TTC549 (cell line): ENCODE results near the gene PGAP3.

Experiments used
- FAIRE-seq: peaks from 2 replicates; lab custom pipeline; 2012; peaks lifted over from hg19 to GRCh38; lab: Jason Lieb, UNC

The PGAP3 gene

DNA sequence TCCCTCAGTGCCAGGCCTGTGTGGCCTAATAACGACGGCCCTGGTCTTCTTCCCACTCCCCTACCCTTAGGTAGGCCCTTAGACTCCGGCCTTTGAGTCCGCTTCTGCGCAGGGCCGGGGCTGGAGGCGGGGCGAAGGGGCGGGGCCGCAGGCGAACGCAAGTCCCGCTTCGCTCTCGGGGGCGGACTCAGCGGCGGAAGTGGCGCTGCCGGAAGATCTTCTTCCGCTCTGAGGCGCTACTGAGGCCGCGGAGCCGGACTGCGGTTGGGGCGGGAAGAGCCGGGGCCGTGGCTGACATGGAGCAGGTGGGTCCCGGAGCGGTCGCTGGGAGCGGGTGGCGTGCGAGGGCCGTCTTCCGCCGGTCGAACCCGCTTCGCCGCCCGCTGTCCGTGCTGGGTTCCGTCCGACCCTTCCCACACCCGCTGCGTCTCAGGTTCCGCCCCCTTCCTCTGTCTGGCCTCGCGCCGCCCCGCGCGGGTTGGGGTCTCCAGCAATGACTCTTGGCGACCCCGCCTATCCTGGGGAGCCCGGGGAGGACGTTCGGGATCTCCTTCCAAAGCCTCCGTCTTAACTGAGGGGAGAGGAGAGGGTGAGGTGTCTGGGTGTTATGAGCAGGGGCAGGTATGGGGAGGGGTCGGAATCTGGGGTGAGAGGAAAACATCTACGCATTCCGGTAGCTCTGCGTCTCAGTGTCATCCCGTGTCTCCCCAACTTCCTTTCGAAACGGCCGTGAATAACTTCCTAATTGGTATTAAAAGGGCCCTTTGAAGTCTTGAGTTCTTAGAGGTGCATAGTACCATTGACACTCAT is 50.7 kb downstream of the PGAP3 start, which contains the start of gene STARD3:
STARD3 (plus strand) TSS at position 218 of the 810 bp plus-strand sequence. CDS start 16,388 bp downstream, outside the sequence.
- no peak for FAIRE-seq

DNA sequence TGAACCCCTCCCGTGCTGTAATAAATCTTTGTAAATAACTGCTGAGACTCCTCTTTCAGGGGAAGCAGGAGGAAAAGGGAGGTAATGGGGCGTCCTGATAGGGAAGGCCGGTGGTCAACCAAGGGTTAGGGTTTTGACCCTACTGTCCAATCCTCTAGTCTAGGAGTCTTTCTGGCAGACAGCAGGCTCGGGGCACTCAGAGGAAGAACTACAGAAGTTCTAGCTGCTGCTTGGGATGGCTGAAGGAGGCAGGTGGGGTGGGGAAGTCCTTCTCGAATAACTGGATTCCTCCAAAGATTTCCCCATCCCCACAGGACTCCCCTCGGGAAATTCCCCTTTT is 51.3 kb downstream of the PGAP3 start:
- no peak for FAIRE-seq

DNA sequence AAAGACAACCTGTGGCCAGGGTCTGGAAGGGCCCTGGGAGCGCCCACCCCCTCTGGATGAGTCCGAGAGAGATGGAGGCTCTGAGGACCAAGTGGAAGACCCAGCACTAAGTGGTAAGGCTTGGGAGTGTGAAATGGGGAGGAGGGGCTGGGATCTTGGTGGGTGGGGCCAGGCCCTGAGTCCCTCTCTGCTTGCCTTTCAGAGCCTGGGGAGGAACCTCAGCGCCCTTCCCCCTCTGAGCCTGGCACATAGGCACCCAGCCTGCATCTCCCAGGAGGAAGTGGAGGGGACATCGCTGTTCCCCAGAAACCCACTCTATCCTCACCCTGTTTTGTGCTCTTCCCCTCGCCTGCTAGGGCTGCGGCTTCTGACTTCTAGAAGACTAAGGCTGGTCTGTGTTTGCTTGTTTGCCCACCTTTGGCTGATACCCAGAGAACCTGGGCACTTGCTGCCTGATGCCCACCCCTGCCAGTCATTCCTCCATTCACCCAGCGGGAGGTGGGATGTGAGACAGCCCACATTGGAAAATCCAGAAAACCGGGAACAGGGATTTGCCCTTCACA is 52.2 kb downstream of the PGAP3 start:
- FAIRE-seq: no peak

DNA sequence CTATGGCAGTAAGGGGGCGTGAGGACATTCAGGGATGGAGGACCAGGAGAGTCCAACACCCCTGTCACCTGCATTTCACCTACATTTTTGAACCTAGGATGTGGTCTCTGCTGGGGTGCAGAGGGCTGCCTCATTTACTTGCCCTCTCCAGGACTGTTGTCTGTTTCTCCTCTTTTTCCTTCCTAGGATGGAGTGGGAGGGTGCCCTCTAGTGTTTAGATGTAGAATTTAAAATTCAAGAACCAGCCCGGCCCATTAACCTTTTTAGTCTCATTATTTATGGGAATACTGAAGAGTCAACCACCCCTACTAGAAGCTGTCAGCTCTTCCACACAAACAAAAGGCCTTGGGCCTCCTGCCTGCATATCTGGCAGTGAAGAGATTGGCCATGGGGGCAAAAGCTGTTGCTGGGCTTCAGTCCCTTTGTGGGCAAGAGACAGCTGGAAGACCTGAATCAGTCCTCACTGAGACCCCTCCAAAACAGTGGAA is 53.4 kb downstream of the PGAP3 start:
- no peak for FAIRE-seq

DNA sequence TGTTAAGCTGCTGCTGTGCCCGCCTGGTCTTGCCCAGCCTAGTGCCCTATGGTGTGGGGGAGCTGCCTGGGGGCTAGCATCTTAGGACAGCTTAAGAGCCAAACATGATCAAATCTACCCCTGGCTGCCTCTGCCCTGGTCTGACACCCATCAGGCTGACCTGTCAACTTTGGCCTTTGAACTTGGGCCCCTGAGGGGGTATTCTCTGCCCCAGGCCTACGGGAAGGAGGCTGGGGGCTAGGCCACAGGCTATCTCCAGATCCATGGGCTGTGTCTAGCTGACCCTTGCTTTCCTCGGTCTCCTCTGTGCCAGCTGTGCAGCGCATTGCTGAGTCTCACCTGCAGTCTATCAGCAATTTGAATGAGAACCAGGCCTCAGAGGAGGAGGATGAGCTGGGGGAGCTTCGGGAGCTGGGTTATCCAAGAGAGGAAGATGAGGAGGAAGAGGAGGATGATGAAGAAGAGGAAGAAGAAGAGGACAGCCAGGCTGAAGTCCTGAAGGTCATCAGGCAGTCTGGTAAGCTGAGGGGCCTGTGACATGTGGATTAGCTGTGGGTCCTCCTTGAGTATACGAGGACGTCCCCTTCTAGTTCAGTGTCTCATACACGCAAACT is 54.2 kb downstream of the PGAP3 start:
- FAIRE-seq: no peak

DNA sequence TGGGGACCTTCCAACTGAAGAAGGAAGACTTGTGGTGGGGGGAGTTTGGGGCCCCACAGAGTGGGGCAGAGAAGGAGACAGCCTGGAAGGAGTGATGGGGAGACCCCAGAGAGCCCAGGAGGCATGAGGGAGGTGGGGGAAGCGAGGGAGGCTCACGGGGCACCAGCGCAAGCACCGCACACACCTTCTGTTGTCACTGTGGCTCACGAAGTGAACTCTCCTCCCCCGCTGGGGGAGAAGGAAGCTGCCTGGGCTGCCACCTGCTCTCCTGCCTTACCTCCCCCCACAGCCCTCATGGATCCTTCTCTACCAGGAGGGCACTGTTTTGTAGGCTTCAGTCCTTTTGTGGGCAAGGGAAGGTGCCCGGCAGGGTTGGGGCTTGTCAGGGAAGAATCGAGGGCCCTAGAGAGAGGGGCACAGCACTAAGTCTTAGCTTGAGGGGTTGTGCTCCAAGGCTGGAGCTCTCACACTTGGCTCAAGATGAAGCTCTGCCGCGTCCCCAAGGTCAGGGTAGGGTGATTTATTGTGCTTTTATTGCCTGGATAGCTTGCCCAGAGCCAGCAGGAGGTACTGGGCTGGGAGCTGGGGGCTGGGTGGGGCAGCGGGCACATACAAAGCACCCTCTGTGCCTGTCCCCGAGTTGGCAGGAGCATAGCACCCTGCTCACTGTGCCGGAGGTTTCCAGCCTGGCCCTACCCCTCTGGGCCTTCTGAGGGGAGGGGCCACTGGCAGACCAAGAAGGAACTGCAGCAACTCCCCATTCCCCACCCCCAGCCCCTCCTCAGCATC is 55.5 kb downstream of the PGAP3 start:
- no peak for FAIRE-seq

DNA sequence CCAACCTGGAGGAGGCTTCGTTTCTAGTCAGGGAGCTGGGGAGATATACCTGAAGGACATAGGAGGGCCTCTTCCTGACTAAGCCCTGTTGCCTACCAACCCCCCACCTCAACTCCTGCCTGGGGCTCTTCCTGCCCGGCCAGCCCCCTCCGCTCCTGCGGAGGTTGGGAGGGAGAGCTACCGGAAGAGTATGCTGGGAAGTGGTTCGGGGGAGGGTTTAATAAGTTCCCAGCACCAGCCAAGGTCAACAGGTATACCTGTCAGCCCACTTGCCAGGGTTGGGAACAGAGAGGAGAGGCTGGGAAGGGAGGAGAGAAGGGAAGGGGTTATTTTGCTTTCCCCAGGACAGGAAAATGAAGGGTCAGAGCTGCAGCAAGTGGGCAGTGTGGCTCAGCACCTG is 56.5 kb downstream of the PGAP3 start:
- no peak for FAIRE-seq

DNA sequence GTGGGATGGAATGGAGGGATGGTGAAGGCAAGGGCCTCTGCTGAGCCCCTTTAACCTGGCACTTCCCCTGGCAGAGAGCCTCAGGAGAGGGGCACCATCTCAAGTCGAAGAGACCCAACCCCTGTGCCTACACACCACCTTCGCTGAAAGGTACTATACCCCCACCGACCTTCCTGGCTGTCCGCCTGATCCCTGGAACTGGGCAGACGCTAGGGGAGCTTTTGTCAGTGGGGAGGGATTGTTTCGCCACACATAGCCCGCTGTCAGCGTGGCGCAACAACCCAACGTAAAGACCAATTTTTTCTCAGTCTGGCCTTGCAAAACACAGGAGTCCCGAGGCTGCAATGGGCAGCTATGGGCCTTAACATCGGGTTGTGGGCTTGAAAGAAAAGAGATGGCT is 58.0 kb downstream of the PGAP3 start:
- FAIRE-seq: no peak

DNA sequence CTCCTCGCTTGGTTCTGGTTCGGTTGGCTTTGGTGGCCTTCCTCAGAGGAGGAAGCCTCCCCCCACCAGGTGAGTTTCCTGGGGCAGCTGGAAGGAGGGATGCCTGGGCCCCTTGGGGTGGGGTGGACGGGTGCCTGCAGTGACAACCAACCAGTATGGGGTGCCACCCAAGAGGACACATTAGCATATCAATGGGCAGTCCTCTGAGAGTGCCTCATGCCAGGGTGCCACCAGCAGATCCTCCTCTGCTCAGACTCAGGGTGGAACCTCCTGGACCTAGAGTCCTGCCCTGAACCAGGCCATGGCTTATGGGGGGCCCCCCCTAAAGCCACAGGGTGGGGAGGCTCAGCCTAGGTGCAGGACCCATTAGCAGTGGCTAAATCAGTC is 58.4 kb downstream of the PGAP3 start:
- no peak for FAIRE-seq

DNA sequence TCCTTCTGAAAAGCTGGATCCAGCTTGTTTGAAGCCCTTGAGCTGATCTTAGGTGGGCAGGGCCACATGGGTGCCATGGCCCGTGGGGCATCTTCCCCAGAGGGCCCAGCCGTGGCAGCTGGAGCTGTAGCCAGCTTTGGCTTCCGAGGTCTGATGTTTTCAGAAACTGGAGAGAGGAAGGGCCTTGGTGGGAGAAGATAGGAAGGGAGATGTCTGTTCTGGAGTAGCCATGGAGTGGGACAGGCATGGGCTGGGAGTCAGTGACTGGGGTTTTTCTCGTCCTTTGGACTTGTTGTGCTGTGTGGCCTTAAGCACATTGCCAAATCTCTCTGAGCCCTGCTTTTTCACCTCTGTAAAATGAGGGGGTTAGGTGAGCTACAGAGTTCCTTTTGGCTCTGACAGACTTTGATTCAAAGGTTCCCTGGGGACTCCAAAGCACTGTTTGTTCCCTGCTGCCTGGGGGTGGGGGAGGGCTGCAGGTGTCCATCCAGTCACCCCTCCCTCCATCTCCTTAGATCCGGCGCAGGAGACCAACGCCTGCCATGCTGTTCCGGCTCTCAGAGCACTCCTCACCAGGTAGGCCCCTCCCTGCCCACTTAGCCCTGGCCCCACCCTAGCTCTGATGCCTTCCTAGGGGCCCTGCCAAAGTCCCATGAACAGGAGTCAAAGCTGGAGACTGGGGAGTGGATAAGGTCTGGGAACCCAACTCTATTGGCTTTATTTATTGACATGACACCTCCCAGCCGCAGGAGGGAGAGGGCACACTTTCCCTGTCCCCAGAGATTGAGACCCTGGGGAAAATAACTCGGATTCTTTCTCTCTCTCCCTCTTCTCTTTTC is 59.0 kb downstream of the PGAP3 start:
- no peak for FAIRE-seq

DNA sequence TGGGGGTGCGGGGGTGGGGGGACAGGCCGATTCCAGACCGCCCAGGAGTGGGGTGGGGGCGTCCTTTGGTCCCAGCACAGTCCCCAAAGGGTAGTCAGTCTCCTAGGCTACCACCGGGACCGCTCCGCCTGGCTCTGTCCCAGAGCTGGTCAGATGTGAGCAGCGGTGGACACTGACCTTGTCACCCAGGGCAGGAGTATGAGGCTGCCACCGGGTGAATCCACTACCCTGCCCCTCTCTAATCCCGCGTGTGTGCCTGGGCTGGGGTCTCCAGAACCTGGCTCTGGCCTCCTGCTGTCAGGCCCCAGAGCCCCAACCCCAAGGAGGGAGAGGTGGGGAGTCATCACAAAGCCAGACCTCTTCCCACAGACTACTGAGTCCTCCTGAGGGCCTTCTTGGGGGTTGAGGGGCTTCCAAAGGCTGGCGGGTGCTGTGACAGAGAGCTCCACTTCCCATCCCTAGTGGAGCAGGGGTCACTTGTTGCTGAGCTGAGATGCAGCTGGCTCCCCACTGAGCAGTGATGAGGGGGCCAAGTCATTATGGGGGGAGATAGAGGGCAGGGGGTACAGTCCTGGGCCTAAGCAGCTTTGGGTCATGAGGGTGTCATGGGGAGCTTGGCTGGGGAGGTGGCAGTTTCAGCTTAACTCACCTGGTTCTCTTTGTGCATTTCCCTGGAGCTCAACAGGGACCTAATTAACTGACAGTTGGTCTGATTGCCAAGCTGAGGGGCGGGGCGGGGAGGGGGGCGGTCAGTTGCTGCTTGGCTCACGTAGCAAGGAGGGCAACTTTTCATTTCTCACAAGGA is 59.9 kb downstream of the PGAP3 start:
- FAIRE-seq: no peak

DNA sequence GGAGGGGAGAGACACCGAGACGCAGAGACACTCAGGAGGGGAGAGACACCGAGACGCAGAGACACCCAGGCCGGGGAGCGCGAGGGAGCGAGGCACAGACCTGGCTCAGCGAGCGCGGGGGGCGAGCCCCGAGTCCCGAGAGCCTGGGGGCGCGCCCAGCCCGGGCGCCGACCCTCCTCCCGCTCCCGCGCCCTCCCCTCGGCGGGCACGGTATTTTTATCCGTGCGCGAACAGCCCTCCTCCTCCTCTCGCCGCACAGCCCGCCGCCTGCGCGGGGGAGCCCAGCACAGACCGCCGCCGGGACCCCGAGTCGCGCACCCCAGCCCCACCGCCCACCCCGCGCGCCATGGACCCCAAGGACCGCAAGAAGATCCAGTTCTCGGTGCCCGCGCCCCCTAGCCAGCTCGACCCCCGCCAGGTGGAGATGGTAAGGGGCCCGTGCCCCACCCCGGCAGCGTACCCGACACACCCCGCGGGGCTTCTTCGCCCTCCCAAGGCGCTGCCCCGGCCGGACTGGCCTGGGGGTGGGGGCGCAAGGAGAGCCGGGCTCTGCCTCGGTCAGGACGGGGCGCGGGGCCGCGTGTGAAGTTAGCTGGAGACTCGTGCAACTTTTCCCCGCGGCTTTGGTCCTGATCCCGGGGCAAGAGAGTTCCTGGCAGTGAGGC is 60.7 kb downstream of the PGAP3 start:
- FAIRE-seq: no peak

DNA sequence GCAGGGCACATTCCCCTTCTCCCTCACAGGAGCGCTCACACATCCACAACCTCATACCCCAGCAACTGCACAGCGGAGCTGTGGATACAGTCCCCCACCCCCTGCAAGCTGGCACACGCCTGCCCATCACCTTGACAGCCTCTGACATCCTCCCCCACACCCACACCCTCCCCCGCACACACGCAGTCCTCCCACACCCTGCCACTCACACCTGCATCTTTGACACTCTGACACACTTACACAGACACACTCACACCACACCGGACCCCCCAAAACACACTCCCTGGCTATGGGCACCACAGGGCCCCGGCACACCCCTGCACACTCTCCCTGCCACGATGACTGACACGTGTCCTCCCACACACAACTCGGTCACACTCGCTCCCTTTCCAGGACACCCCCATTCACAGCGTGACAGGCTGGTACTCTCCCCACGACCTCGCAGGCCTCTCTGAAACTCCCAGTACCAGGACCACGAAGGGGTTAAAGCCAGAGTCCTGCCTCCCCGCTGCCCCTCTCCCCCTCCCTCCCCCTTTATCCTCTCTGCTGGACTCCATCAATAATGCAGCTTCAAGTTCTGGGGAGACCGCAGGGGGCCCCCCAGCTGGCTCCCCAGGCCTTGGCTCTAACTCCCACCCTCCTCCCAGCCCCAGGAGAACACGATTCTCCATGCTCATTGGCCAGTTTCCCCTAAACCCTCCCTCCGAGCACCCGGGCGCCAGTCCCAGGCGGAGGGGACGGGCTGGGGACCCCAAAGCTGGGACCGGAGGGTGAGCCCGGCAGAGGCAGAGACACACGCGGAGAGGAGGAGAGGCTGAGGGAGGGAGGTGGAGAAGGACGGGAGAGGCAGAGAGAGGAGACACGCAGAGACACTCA is 61.4 kb downstream of the PGAP3 start, which contains the start of gene PPP1R1B:
PPP1R1B (plus strand) TSS at position 782 of the 876 bp plus-strand sequence. CDS start 441 bp downstream, outside the sequence.
- FAIRE-seq: no peak

DNA sequence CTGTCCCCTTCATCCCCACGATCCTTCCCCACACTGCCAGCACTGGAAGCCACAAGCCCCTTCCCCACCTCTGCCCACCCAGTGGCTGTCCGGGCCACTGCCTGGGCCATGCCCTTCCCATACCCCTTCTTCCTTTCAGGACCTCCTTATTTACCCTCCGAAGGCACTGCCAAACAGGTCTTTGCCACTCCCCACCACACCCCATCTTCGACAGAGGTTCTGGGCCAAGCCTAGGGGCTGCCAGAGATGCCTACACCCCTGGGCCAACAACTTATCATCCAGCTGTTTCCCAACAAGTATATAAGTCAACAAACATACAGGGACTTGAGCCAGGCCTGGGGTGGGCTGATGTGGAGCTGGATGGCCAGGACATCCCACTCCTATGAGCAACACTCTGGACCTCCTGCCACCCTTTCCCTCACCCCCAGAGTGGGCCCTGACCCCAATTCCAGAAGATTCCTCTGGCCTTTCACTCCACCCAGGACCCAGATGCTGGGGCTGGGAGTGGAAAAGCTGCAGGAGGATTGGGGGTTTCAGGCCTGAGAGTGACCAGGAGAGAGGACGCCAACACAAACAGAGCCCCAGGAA is 62.6 kb downstream of the PGAP3 start:
- no peak for FAIRE-seq

DNA sequence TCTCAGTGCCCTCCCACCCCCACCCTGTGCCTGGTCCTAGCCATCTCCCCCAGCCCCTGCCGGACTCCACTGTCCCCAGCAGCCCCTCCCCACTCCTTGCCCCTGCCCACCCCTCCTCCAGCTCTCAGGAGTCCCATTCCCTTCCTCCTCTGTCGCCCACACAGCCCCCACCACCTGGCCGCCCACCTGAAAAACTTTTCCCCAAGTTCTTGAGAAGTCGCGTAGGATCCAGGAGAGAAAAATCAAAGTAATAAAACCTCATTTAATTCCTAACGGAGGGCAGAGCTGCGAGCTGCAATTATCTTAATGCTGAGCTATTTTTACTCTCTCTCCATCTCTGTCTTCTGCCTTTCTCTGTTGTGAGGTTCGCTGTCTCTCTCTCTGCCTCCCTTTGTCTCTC is 63.5 kb downstream of the PGAP3 start:
- FAIRE-seq: no peak

DNA sequence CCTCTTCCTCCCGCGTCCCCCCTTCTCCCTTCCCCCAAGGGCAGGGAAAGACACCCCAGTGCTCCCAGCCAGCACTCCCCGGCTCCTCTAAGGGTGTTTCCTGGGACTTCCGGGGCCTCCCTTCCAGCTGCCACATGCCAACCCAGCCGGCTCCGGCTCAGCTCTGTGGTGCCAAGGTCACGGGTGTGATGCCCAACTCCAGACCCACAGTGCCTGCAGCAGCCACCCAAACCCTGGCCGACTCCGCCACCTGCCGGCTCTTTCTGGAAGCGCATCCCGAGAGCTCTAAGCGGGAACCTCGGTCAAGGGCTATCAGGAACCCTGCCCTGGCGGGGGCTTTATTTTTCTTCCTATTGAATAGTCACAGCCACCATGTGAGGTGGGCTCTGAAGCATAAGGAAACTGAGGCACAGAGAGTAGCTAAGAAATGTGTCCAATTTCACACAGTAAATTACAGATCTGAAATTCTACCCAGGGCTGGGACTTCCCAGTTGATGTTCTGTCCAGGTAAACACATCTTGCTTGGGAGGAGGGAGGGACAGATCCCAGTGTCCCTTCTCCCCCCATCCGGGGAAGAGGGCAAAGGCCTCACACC is 64.4 kb downstream of the PGAP3 start:
- FAIRE-seq: no peak

DNA sequence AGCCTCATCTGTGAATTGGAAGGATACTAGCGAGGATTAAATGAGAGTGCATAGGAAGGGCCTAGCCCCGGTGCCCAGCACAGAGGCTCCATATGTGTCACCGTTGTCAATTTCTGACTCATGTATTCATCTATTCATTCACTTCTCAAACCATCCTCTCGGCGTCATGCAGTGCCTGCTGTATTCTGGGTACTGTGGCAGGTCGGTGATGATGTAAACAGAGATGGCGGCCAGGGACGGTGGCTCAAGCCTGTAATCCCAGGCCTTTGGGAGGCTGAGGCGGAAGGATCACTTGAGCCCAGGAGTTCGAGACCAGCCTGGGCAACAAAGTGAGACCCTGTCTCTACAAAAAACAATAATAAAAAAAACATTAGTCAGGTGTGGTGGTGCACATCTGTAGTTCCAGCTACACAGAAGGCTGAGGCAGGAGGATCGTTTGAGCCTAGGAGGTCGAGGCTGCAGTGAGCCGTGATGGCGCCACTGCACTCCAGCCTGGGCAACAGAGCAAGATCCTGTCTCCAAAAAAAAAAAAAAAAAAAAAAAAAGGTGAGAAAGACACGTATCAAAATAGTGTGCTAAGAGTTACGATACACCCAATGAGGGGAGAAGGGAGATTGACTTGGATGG is 65.4 kb downstream of the PGAP3 start:
- no peak for FAIRE-seq
